Upper lobe of left lung (tissue), 4 donors: Measurements from ENCODE around the gene CCNG2.

Experiments used
- POLR2A ChIP-seq, 4 donors: fragments of 450-650 bp; IDR thresholded peaks; one replicate each; pipeline ENCODE4 v1.5.1; 2016 to 2017; ENCODE audit warnings: antibody characterized with exemption in 4 of 4, mild to moderate bottlenecking in 2 of 4
- TF ChIP-seq, protein P1 (sequence below), 6 experiments: fragments of 450-650 bp in 4 of 6; fragments of 200-600 bp in 2 of 6; sonication (generic) in 2 of 6; IDR thresholded peaks; one replicate each; pipeline ENCODE4 v1.5.1; 2016 to 2019; ENCODE audit warnings: antibody characterized with exemption in 6 of 6

DNA sequence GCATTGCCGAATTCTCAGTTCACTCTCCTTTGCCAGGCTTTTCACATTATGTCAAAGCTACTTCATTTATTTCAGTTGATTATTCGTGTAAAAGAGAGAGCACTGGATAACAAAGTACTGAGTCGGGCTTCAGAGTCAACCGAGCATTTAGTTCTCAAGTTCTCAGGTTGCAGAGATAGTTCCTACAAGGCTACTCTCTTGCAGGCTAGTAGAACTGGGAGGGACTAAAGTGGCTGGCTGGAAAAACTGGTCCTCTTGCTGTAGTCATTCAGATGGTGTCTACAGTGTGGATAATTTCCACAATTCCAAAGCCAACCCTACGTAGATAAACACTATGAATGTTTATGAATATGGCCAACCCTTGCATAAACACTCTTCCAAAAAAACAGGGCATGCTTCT, 4.6 kb upstream of the CCNG2 start:
- TF ChIP-seq, protein P1, sequence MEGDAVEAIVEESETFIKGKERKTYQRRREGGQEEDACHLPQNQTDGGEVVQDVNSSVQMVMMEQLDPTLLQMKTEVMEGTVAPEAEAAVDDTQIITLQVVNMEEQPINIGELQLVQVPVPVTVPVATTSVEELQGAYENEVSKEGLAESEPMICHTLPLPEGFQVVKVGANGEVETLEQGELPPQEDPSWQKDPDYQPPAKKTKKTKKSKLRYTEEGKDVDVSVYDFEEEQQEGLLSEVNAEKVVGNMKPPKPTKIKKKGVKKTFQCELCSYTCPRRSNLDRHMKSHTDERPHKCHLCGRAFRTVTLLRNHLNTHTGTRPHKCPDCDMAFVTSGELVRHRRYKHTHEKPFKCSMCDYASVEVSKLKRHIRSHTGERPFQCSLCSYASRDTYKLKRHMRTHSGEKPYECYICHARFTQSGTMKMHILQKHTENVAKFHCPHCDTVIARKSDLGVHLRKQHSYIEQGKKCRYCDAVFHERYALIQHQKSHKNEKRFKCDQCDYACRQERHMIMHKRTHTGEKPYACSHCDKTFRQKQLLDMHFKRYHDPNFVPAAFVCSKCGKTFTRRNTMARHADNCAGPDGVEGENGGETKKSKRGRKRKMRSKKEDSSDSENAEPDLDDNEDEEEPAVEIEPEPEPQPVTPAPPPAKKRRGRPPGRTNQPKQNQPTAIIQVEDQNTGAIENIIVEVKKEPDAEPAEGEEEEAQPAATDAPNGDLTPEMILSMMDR (IDR thresholded peaks at IDR 0.05), result no peak
- no peak for TF ChIP-seq POLR2A (IDR thresholded peaks at IDR 0.05)
